K562 (cell line): ENCODE results near the gene CEP19. TPM values are rescaled to one million over a fixed set of nuclear protein-coding genes. Genes with fewer than 3 reads are reported as not detected.

Source experiments
- ELF1 ChIP-seq: fragments of 200-800 bp; sonication (Bioruptor generic); IDR thresholded peaks from 2 replicates; pipeline ENCODE4 v1.6.1; 2016; ENCODE audit warnings: missing genetic modification characterization, missing compliant biosample characterization
- ETV6 ChIP-seq, 3 experiments: fragments of 150-350 bp in 1 of 3; sonication (generic) in 1 of 3; formaldehyde crosslinking in 1 of 3; IDR thresholded peaks; 2 replicates each; pipeline versions ENCODE4 v1.6.1 to v1.8.0; 2014 to 2022; ENCODE audit warnings: borderline replicate concordance in 2 of 3, low read depth in 2 of 3, antibody characterized with exemption in 1 of 3, low read length in 1 of 3, mild to moderate bottlenecking in 1 of 3, missing genetic modification reagents in 1 of 3
- GATAD2B ChIP-seq: fragments of 450-650 bp; IDR thresholded peaks from 2 replicates; pipeline ENCODE4 v1.6.1; 2017; ENCODE audit warnings: mild to moderate bottlenecking, borderline replicate concordance
- ID3 ChIP-seq, 2 experiments: fragments of 250-450 bp in 1 of 2; fragments of 450-650 bp in 1 of 2; sonication (Bioruptor Pico) in 1 of 2; IDR thresholded peaks; 2 replicates each; pipeline versions ENCODE4 v1.6.1 to v1.8.0; 2016 to 2021; ENCODE audit warnings: mild to moderate bottlenecking in 2 of 2, moderate library complexity in 2 of 2, missing compliant biosample characterization in 1 of 2, missing genetic modification characterization in 1 of 2
- L3MBTL2 ChIP-seq: fragments of 450-650 bp; IDR thresholded peaks from 2 replicates; pipeline ENCODE4 v1.6.1; 2016; ENCODE audit warnings: mild to moderate bottlenecking, moderate library complexity
- MCM5 ChIP-seq: fragments of 450-650 bp; IDR thresholded peaks from 2 replicates; pipeline ENCODE4 v1.6.1; 2016; ENCODE audit warnings: low read depth
- USF1 ChIP-seq: sonication (generic); formaldehyde crosslinking; IDR thresholded peaks from 2 replicates; pipeline ENCODE4 v1.9.0; 2022; ENCODE audit warnings: mild to moderate bottlenecking, missing genetic modification reagents
- ZNF143 ChIP-seq: sonication (generic); formaldehyde crosslinking; IDR thresholded peaks from 2 replicates; pipeline ENCODE4 v1.9.0; 2022; ENCODE audit warnings: mild to moderate bottlenecking, missing genetic modification reagents
- ZNF445 ChIP-seq: fragments of 250-450 bp; sonication (Bioruptor Pico); IDR thresholded peaks from 2 replicates; pipeline ENCODE4 v1.4.0; 2020; ENCODE audit warnings: low read depth, mild to moderate bottlenecking, moderate library complexity
- ZNF518B ChIP-seq: fragments of 250-450 bp; sonication (Bioruptor Pico); IDR thresholded peaks from 2 replicates; pipeline ENCODE4 v1.5.0; 2021; ENCODE audit warnings: mild to moderate bottlenecking, moderate library complexity
- polyA plus RNA-seq, 8 experiments: library from polyadenylated mRNA; depleted of rRNA in 4 of 8; stranded (reverse) in 5 of 8; unstranded in 3 of 8; fragments of >200 nt; fragmentation: Nextera tagmentation in 2 of 8; fragmentation: Illumina TruSeq in 1 of 8; extraction: Ambion mirVana in 2 of 8; extraction: Trizol in 1 of 8; gene quantifications; 2 replicates each; pipeline versions ENCODE4 v1.2.1 to v1.2.3, GENCODE V29; 2011 to 2014; ENCODE audit warnings: inconsistent platforms in 1 of 8, missing spikeins in 1 of 8
- total RNA-seq, 7 experiments: library from RNA; depleted of rRNA in 6 of 7; stranded (reverse); fragments of >200 nt in 6 of 7; fragmentation: Illumina TruSeq in 2 of 7; extraction: Trizol in 2 of 7; gene quantifications; 2 replicates each; pipeline versions ENCODE4 v1.2.1 to v1.2.3, GENCODE V29; 2011 to 2021; ENCODE audit warnings: low replicate concordance in 1 of 7
- TF ChIP-seq, protein P1 (sequence below): sonication (generic); formaldehyde crosslinking; IDR thresholded peaks from 2 replicates; pipeline ENCODE4 v1.8.1; 2023; ENCODE audit warnings: mild to moderate bottlenecking, missing genetic modification reagents, moderate library complexity
- TF ChIP-seq, protein P2 (sequence below): fragments of 250-450 bp; sonication (Bioruptor Pico); IDR thresholded peaks from 2 replicates; pipeline ENCODE4 v1.9.0; 2021; ENCODE audit warnings: mild to moderate bottlenecking
- TF ChIP-seq, protein P3 (sequence below): fragments of 200-800 bp; sonication (Bioruptor generic); IDR thresholded peaks from 2 replicates; pipeline ENCODE4 v1.6.1; 2016; ENCODE audit warnings: missing genetic modification characterization, missing compliant biosample characterization

Gene CEP19
- total and polyA plus RNA-seq, 9 of the 15 experiments (the other 6 are each of a cell fraction or from before 2014, with no cell fraction given), result 2.5 to 4.5 (median 3.7) TPM

DNA sequence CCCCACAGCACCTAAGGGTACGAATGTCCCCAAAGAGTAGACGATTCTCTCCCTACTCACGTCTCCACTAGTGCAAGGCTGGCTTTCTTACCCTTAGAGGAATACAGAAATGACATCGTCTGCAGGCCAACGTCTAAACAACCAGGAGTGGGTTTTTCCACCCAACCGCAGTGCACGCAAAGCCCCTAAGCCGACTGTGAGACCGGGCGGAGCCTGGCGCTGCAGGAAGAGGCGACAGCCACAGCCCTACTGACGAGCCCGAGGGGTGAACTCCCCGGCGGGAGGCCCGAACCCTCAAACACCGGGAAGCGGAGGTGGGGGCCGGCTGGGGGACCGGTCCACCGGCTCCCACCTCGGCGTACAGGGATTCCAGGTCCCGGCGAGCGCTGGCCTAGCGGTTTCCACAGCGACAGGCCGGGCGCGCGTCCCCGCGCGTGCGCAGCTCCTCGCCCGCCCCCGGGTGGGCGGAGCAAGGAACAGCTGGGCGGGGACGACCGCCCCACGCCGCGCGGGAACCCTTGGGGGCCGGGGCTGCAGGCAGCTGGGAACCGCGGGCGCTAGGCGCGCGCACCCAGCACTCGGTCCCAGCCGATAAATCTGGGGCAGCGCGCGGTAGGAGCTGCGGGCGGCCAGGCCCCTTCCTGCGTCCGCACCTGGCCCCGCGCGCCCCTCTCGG is at the start of gene CEP19, which contains the start of gene PIGX (continued):
- TF ChIP-seq, protein P1, sequence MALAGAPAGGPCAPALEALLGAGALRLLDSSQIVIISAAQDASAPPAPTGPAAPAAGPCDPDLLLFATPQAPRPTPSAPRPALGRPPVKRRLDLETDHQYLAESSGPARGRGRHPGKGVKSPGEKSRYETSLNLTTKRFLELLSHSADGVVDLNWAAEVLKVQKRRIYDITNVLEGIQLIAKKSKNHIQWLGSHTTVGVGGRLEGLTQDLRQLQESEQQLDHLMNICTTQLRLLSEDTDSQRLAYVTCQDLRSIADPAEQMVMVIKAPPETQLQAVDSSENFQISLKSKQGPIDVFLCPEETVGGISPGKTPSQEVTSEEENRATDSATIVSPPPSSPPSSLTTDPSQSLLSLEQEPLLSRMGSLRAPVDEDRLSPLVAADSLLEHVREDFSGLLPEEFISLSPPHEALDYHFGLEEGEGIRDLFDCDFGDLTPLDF, result peak; percentile 36; the same call in 1 of the 2 replicates
- TF ChIP-seq ETV6 (IDR thresholded peaks at IDR 0.05; ENCODE audit: borderline replicate concordance in 1 of 2, low read depth in 2 of 2, low read length in 1 of 2) (no peak), ETV6 (CRISPR knock-in tag; IDR thresholded peaks at IDR 0.05; ENCODE audit: borderline replicate concordance) (0 out of 2 replicates have a peak, but pooled peaks have one; percentile 77), ZNF143 (CRISPR knock-in tag) (no peak), ZNF445 (CRISPR knock-in tag) (no peak), ELF1 (tag) (peak; percentile 59; the same call in 1 of the 2 replicates), ID3 (CRISPR knock-in tag; IDR thresholded peaks at IDR 0.05) (no peak), ID3 (tag; IDR thresholded peaks at IDR 0.05) (0 out of 2 replicates have a peak, but pooled peaks have one; percentile 58), ZNF518B (no peak), L3MBTL2 (peak; percentile 22; the same call in 1 of the 2 replicates), USF1 (CRISPR knock-in tag) (no peak), GATAD2B (peak; percentile 98), MCM5 (no peak)
- TF ChIP-seq, protein P2, sequence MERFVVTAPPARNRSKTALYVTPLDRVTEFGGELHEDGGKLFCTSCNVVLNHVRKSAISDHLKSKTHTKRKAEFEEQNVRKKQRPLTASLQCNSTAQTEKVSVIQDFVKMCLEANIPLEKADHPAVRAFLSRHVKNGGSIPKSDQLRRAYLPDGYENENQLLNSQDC (CRISPR knock-in tag), result no peak
- TF ChIP-seq, protein P3, sequence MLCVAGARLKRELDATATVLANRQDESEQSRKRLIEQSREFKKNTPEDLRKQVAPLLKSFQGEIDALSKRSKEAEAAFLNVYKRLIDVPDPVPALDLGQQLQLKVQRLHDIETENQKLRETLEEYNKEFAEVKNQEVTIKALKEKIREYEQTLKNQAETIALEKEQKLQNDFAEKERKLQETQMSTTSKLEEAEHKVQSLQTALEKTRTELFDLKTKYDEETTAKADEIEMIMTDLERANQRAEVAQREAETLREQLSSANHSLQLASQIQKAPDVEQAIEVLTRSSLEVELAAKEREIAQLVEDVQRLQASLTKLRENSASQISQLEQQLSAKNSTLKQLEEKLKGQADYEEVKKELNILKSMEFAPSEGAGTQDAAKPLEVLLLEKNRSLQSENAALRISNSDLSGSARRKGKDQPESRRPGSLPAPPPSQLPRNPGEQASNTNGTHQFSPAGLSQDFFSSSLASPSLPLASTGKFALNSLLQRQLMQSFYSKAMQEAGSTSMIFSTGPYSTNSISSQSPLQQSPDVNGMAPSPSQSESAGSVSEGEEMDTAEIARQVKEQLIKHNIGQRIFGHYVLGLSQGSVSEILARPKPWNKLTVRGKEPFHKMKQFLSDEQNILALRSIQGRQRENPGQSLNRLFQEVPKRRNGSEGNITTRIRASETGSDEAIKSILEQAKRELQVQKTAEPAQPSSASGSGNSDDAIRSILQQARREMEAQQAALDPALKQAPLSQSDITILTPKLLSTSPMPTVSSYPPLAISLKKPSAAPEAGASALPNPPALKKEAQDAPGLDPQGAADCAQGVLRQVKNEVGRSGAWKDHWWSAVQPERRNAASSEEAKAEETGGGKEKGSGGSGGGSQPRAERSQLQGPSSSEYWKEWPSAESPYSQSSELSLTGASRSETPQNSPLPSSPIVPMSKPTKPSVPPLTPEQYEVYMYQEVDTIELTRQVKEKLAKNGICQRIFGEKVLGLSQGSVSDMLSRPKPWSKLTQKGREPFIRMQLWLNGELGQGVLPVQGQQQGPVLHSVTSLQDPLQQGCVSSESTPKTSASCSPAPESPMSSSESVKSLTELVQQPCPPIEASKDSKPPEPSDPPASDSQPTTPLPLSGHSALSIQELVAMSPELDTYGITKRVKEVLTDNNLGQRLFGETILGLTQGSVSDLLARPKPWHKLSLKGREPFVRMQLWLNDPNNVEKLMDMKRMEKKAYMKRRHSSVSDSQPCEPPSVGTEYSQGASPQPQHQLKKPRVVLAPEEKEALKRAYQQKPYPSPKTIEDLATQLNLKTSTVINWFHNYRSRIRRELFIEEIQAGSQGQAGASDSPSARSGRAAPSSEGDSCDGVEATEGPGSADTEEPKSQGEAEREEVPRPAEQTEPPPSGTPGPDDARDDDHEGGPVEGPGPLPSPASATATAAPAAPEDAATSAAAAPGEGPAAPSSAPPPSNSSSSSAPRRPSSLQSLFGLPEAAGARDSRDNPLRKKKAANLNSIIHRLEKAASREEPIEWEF (CRISPR knock-in tag), result no peak
